GM18951 (cell line): ENCODE results near the gene NSG1.

Experiments used
- POLR2A ChIP-seq: IDR thresholded peaks from 4 replicates; pipeline ENCODE4 v1.6.1; 2011; ENCODE audit warnings: mild to moderate bottlenecking; ENCODE audit not compliant: insufficient read length, insufficient read depth; ENCODE audit errors: extremely low read depth
- in situ Hi-C: fragments of 300-500 bp; cut with MboI; formaldehyde crosslinking; loops from one replicate; pipeline ENCODE4 v1.12.0; 2022; ENCODE audit warnings: low sequenced_read_pairs, mixed read lengths, inconsistent platforms; ENCODE audit not compliant: unreplicated experiment

The NSG1 gene

GRCh38 chr4:4383085-4383484 lies 3.8 kb upstream of the NSG1 start:
- in situ Hi-C loops, result no loop called here
- no peak for TF ChIP-seq POLR2A

GRCh38 chr4:4384837-4385236 lies 2.1 kb upstream of the NSG1 start:
- in situ Hi-C loops, result no loop called here
- TF ChIP-seq POLR2A, result no peak

GRCh38 chr4:4385729-4386295 lies 1.1 kb upstream of the NSG1 start:
- in situ Hi-C loops, result no loop called here
- TF ChIP-seq POLR2A, result no peak

GRCh38 chr4:4386296-4386735 lies 586 bp upstream of the NSG1 start:
- in situ Hi-C loops, result no loop called here
- TF ChIP-seq POLR2A, result no peak

- no peak for TF ChIP-seq POLR2A
- in situ Hi-C loops, result no loop called here
These were observed 819 bp downstream of the NSG1 start for GRCh38 chr4:4387531-4388310.

GRCh38 chr4:4388311-4388790 lies 1.4 kb downstream of the NSG1 start:
- in situ Hi-C loops, result no loop called here
- no peak for TF ChIP-seq POLR2A

GRCh38 chr4:4388836-4389575 lies 2.1 kb downstream of the NSG1 start:
- TF ChIP-seq POLR2A, result no peak
- in situ Hi-C loops, result no loop called here

- in situ Hi-C loops, result no loop called here
- no peak for TF ChIP-seq POLR2A
These were observed 3.1 kb downstream of the NSG1 start for GRCh38 chr4:4390046-4390445.

- TF ChIP-seq POLR2A, result no peak
- in situ Hi-C loops, result no loop called here
These were observed 3.8 kb downstream of the NSG1 start for GRCh38 chr4:4390515-4391240.

- TF ChIP-seq POLR2A, result no peak
- in situ Hi-C loops, result no loop called here
These were observed 5.0 kb downstream of the NSG1 start for GRCh38 chr4:4391866-4392265.

- TF ChIP-seq POLR2A, result no peak
These were observed 5.7 kb downstream of the NSG1 start for GRCh38 chr4:4392501-4393183.

GRCh38 chr4:4394644-4395043 lies 7.7 kb downstream of the NSG1 start:
- no peak for TF ChIP-seq POLR2A
- in situ Hi-C loops, result no loop called here

More at GRCh38 chr4:4392501-4393183, 5.7 kb downstream of the NSG1 start:
- in situ Hi-C loops, result no loop called here
